GM12878 (cell line): ENCODE results near the gene SEMA5A.

Experiments used
- CTCF ChIP-seq, 3 experiments: IDR thresholded peaks in 2 of 3; conservative IDR thresholded peaks in 1 of 3; 2 replicates each; pipeline ENCODE4 v1.5.1; 2011; ENCODE audit warnings: low read depth in 3 of 3, low read length in 3 of 3, mild to moderate bottlenecking in 3 of 3, control low read depth in 2 of 3, moderate library complexity in 2 of 3, inconsistent platforms in 1 of 3, mixed read lengths in 1 of 3; ENCODE audit not compliant: control insufficient read depth in 2 of 3, insufficient read depth in 1 of 3; ENCODE audit errors: extremely low read depth in 1 of 3
- RCOR1 ChIP-seq: conservative IDR thresholded peaks from 2 replicates; pipeline ENCODE4 v1.6.1; 2012; ENCODE audit warnings: low read depth, low read length, improper control_type of control experiment
- SPI1 ChIP-seq: IDR thresholded peaks from 2 replicates; pipeline ENCODE4 v1.6.1; 2011; ENCODE audit warnings: low read depth, mild to moderate bottlenecking, low read length, moderate library complexity, borderline replicate concordance; ENCODE audit not compliant: insufficient read depth

GRCh38 chr5:9314558-9314957 lies 231.3 kb downstream of the SEMA5A start:
- no peak for TF ChIP-seq CTCF (IDR thresholded peaks at IDR 0.05 in 2 of 3, conservative IDR thresholded peaks at IDR 0.05 in 1 of 3; ENCODE audit: control insufficient read depth in 2 of 3, extremely low read depth in 1 of 3, insufficient read depth in 1 of 3, low read depth in 3 of 3, low read length in 3 of 3)
- TF ChIP-seq SPI1, result no peak
- no peak for TF ChIP-seq RCOR1
